Left kidney (tissue), 8 donors: ENCODE data around the gene BICDL1. TPM values are rescaled to one million over a fixed set of nuclear protein-coding genes. Genes with fewer than 3 reads are reported as not detected.
A peak's percentile ranks its signal among the peaks of the same experiment; 100 is the strongest.
"Not testable (repeated sequence)": the region's sequence is repeated elsewhere in the genome, so short reads cannot be mapped to it uniquely, and the experiment has no call there.

Experiments
- DNase-seq: peaks from one replicate; pipeline ENCODE4 v3.0.0-alpha.2; 2013
- long read RNA-seq, 8 donors: transcript quantifications; one replicate each; lab custom pipeline, GENCODE V29; 2026
- polyA plus RNA-seq: library from polyadenylated mRNA; unstranded; fragments of 120-200 nt; gene quantifications from one replicate; pipeline ENCODE4 v1.2.1, GENCODE V29; 2013; ENCODE audit not compliant: insufficient read length

The BICDL1 gene
- polyA plus RNA-seq = 37.8 TPM
- long read RNA-seq, donor 1, partial matches to known transcripts = 0 of 7 reads
- long read RNA-seq, donor 1, other reads (novel, unspliced or antisense) = 0 of 7 reads
- long read RNA-seq, donor 2, transcript BICDL1-201 (9 exons, 3,055 nt) = major isoform, 7 of 7 reads
- long read RNA-seq, donor 2, partial matches to known transcripts = 0 of 7 reads
- long read RNA-seq, donor 2, other reads (novel, unspliced or antisense) = 0 of 7 reads
- long read RNA-seq, donor 3, partial matches to known transcripts = 0 of 3 reads
- long read RNA-seq, donor 3, other reads (novel, unspliced or antisense) = 0 of 3 reads
- long read RNA-seq, donor 4 = 0 reads
- long read RNA-seq, donor 5, partial matches to known transcripts = 7,605 of 8,040 reads
- long read RNA-seq, donor 5, other reads (novel, unspliced or antisense) = 430 of 8,040 reads
- long read RNA-seq, donor 6, partial matches to known transcripts = 43 of 44 reads
- long read RNA-seq, donor 6, other reads (novel, unspliced or antisense) = 0 of 44 reads
- long read RNA-seq, donor 7, partial matches to known transcripts = 0 of 12 reads
- long read RNA-seq, donor 7, other reads (novel, unspliced or antisense) = 7 of 12 reads
- long read RNA-seq, donor 8, partial matches to known transcripts = 0 of 3 reads
- long read RNA-seq, donor 8, other reads (novel, unspliced or antisense) = 0 of 3 reads

DNA sequence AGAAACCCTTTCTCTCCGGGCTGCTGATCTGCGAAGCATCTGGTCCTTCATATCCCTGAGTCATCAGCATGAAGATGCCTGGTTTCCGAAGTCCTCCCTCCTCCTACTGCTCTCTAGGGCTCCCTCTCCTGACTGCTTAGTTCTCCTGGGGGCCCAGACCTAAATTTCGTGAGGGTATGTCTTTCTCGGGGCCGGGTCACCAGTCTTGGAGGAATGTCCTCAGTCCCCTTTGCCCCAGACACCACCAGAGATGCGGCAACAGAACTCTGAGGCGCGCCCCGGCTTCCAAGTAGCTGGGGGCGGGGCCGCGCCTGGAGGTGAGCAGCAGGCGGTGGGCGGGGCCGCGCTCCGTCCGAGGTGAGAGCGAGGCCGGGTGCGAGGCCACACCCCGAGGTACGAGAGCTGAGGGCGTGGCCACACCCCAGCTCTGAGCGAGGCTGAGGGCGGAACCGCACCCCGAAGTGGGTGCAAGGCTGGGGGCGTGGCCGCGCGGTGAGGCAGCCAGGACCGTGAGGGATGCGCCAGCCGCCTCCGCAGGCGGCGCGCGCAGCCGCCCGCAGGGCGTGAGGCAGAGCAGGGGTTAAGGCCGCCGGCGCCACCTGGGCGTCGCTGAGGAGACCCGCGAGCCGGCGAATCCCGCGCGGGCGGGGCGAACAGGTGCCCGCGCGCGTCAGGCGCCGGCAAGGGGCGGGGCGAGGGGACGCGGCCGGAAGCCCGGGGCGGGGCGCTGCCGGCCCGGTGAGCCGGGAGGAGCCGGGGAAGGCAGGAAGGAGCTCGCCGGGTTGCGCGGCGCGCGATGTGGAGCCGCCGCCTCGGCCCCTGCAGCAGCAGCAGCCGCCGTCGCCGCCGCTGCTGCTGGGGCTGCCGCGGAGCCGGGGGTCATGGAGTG lies at the start of gene BICDL1:
Gene BICDL1, plus strand, starts transcription at position 765 of the 889 bp plus-strand sequence. CDS start 633 bp downstream, outside the sequence.
- peak; percentile 72 for DNase-seq

- DNase-seq = no peak
Measured at GRCh38 chr12:119940897-119941296, 48.1 kb upstream of the BICDL1 start.

DNA sequence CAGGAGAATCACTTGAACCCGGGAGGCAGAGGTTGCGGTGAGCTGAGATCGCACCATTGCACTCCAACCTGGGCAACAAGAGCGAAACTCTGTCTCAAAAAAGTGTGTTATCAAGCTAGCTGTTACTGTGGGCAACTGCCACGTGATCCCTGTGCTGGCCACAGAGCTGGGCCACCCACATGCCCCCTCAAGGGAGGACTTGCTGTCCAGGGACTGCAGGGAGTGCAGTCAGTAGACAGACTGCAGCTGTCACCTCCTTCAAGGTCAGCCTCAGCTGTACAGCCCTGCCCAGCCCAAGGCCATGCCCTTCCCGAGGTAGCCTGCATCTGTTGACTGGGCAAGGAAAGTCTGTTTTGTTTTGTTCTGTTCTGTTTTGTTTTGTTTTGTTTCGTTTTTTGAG lies 46.6 kb upstream of the BICDL1 start:
- no peak for DNase-seq

GRCh38 chr12:119946213-119946612 lies 42.8 kb upstream of the BICDL1 start:
- DNase-seq = no peak

DNA sequence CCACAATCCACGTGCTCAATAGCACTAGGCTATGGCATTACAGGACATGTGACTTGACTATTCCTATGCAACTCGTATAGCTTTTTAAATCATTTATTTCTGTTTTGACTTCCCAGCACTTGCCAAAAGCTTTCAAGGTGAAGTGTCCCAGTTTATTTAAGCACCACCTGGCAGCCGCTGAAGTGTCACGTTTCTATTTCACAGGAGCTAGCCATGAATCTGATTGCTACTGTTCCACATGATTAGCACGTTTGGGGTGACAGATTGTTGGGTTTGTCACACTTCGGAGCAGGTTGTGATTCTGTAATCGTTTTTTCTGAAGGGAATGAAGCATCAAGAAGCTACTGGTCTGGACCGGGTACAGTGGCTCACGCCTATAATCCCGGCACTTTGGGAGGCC lies 39.9 kb upstream of the BICDL1 start:
- DNase-seq = no peak

DNA sequence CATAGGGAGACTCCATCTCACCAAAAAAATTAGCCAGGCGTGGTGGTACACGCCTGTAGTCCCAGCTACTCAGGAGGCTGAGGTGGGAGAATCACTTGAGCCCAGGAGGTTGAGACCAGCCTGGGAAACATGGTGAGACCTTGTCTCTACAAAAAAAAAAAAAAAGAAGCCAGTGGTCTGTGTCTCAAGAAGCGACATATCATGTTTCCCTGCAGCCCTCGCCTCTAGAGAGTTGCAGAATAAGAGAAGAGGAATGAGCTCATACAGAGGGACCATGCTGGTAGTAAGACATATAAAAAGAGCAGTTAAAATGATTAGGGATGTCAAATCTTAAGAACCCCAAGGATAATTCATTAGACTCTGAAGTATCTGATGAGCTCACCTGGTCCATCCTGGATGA lies 39.4 kb upstream of the BICDL1 start:
- DNase-seq = peak; percentile 35

DNA sequence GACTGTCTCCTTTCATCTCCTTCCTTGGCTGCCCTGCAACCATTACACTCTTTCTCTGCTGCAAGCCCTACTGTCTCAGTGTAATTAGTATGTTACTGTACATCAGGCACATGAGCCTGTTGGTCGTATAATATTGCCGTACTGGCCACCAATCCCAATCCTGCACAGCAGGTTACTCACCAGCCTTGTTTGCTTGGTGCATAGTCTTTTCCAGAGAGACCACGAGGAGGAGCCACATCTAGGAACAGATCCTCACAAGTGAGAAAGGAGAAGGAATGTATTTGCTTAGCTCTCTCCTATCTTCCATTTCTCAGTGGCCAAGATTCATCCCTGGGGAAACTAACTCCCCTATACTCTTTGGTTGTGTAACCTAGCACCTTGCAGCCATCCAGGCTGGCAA lies 33.0 kb upstream of the BICDL1 start:
- no peak for DNase-seq

GRCh38 chr12:119957135-119957534 lies 31.9 kb upstream of the BICDL1 start:
- no peak for DNase-seq

- no peak for DNase-seq
Measured at GRCh38 chr12:119959435-119959834, 29.6 kb upstream of the BICDL1 start.

DNA sequence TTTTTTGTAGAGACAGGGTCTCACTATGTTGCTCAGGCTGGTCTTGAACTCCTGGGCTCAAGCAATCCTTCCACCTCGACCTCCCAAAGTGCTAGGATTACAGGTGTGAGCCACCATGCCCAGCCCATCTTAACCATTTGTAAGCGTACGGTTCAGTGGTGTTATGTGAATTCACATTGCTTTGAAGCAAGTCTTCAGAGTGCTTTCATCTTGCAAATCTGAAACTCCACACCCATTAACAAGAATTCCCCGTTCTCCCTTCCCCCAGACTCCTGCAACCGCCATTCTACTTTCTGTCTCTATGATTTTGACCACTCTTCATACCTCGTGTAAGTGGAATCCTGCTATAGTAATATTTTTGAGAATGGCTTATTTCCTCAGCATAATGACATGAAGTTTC lies 24.9 kb upstream of the BICDL1 start:
- no peak for DNase-seq

GRCh38 chr12:119964929-119965328 lies 24.1 kb upstream of the BICDL1 start:
- no peak for DNase-seq

DNA sequence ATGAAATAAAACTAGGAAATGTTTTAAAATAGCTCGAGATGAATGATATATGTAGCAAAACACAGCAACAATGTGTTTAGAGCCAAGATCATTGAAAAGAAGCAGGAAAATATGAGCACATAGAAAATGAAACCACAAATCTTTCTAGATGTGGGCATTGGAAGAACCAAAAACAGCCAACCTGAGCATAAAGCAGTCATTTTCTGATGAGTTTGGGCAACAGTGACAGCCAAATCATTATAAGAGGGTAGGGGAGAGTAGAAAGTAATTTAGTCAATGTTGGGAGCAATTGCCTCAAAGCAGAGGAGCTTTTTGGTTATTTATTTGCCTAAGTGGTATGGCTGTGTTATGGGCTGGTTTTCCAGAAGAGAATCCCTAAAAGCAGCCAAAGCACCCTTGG lies 8.8 kb upstream of the BICDL1 start:
- DNase-seq = no peak

GRCh38 chr12:119980702-119981101 lies 8.3 kb upstream of the BICDL1 start:
- not testable (repeated sequence) for DNase-seq

DNA sequence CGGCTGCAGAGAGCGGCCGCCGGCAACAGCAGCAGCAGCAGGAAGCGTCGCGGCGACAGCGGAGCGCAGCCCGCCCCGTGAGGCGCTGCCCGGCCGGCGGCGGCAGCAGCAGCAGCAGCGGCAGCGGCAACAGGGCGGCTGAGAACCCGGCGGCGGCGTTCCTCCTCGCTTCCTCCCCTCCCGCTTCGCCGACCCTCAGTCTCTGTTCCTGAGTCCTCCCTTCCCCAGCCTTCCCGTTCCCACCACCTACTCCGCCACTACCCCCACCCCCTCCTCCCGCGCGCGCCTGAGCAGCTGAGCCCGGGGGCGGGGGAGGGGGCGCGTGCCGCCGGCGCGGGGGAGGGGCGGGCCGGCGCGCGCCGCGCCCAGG lies 310 bp downstream of the BICDL1 start:
- peak; percentile 37 for DNase-seq

- peak; percentile 81 for DNase-seq
Measured at GRCh38 chr12:119989731-119990381, 820 bp downstream of the BICDL1 start.

DNA sequence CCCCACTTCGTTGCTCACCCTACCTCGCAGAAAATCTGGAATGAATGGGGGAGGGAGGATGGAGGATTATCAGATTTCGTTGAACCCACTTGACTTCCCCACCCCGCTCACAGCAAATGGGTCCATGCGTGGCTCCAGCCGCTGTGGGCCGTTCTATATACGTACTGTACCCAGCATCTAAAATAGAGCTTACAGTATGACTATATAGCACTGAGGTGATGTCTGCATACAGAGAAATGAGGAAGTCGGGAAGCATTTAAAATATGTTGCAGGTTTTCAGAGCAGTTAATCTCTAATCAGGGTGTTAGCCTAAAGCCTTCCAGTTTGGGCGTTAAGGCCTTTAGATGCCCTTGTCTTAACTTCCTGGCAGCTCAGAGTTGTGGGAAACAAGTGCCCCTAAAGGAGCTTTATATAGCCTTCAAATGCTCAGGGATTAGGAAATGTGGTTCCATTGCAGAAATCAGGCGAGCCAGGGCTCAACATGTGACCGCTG lies 1.4 kb downstream of the BICDL1 start:
- DNase-seq = no peak

GRCh38 chr12:119992129-119992705 lies 3.2 kb downstream of the BICDL1 start:
- DNase-seq = no peak

DNA sequence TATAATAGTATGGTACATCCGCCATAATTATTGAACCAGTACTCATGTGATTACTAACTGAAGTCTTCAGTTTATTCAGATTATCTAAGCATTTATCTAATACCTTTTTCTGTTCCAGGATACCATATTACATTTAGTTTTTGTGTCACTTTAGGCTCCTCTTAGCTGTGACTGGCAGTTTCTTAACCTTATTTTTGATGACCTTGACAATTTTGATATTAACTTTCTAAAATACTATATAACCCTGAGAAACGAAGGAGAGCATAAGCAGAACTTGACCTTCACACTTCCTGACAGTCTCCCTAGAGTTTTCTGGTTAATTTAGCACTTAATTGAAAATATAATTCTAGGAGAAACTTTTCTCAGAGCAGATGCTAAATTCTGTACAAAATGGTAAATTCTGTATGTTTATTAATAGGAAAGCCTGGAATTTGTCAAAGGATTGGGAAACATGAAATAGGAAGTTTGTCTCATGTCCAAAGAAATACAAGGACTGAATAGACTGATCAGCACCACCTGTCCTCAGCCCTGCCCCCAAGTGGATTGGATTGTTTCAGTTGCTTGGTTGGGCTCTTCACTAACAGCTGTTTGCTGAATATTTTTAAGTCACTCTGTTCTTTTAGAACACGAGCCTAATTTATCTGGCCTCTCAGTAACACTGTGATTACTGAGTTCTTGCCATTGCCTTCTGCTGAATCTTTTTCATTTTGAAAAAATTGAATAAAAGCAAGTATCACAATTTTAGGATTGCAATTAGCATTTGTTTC lies 6.0 kb downstream of the BICDL1 start:
- DNase-seq = no peak

GRCh38 chr12:119996417-119996816 lies 7.4 kb downstream of the BICDL1 start:
- DNase-seq = no peak

- DNase-seq = no peak
Measured at GRCh38 chr12:119998471-119999245, 9.6 kb downstream of the BICDL1 start.
